OCI-LY7 (cell line): ENCODE results near the gene SLC17A1.
A peak's percentile ranks its signal among the peaks of the same experiment; 100 is the strongest.

Experiments used
- EZH2phosphoT487 ChIP-seq: fragments of 200-600 bp; sonication (generic); IDR thresholded peaks from 2 replicates; pipeline ENCODE4 v1.6.1; 2018; ENCODE audit warnings: low read depth, borderline replicate concordance, mild to moderate bottlenecking, mixed run types, antibody characterized with exemption, low read length, moderate library complexity, mixed read lengths
- TF ChIP-seq, protein P1 (sequence below): fragments of 200-600 bp; sonication (generic); conservative IDR thresholded peaks from 2 replicates; pipeline ENCODE4 v1.5.1; 2014; ENCODE audit warnings: mild to moderate bottlenecking, antibody characterized with exemption, low read length, moderate library complexity, mixed read lengths

GRCh38 chr6:25746968-25747367 is 84.9 kb downstream of the SLC17A1 start:
- TF ChIP-seq EZH2phosphoT487, result no peak
- TF ChIP-seq, protein P1, sequence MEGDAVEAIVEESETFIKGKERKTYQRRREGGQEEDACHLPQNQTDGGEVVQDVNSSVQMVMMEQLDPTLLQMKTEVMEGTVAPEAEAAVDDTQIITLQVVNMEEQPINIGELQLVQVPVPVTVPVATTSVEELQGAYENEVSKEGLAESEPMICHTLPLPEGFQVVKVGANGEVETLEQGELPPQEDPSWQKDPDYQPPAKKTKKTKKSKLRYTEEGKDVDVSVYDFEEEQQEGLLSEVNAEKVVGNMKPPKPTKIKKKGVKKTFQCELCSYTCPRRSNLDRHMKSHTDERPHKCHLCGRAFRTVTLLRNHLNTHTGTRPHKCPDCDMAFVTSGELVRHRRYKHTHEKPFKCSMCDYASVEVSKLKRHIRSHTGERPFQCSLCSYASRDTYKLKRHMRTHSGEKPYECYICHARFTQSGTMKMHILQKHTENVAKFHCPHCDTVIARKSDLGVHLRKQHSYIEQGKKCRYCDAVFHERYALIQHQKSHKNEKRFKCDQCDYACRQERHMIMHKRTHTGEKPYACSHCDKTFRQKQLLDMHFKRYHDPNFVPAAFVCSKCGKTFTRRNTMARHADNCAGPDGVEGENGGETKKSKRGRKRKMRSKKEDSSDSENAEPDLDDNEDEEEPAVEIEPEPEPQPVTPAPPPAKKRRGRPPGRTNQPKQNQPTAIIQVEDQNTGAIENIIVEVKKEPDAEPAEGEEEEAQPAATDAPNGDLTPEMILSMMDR, result peak; percentile 40; the same call in 1 of the 2 replicates
